NB4 (cell line): ENCODE results near the gene GRID2.

ENCODE experiments used
- DNase-seq: peaks from one replicate; pipeline ENCODE4 v3.0.0; 2010; ENCODE audit warnings: low read depth
- H3K4me3 ChIP-seq: one replicate; pipeline ENCODE4 v1.5.1; 2011; ENCODE audit warnings: mild to moderate bottlenecking, low read depth, low read length, moderate library complexity
- MYC ChIP-seq: IDR thresholded peaks from 2 replicates; pipeline ENCODE4 v1.6.1; 2011; ENCODE audit warnings: low read depth, low read length
- POLR2A ChIP-seq: IDR thresholded peaks from 2 replicates; pipeline ENCODE4 v1.6.1; 2011; ENCODE audit warnings: mild to moderate bottlenecking; ENCODE audit not compliant: insufficient read length; ENCODE audit errors: extremely low read depth
- TF ChIP-seq, protein P1 (sequence below): IDR thresholded peaks from one replicate; pipeline ENCODE4 v1.5.1; 2012; ENCODE audit warnings: low read depth, low read length
- TF ChIP-seq, protein P2 (sequence below): IDR thresholded peaks from 2 replicates; pipeline ENCODE4 v1.6.1; 2011; ENCODE audit warnings: low read depth, low read length

Gene GRID2

GRCh38 chr4:92261256-92261655 is 42.5 kb upstream of the GRID2 start:
- TF ChIP-seq, protein P1, sequence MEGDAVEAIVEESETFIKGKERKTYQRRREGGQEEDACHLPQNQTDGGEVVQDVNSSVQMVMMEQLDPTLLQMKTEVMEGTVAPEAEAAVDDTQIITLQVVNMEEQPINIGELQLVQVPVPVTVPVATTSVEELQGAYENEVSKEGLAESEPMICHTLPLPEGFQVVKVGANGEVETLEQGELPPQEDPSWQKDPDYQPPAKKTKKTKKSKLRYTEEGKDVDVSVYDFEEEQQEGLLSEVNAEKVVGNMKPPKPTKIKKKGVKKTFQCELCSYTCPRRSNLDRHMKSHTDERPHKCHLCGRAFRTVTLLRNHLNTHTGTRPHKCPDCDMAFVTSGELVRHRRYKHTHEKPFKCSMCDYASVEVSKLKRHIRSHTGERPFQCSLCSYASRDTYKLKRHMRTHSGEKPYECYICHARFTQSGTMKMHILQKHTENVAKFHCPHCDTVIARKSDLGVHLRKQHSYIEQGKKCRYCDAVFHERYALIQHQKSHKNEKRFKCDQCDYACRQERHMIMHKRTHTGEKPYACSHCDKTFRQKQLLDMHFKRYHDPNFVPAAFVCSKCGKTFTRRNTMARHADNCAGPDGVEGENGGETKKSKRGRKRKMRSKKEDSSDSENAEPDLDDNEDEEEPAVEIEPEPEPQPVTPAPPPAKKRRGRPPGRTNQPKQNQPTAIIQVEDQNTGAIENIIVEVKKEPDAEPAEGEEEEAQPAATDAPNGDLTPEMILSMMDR = no peak
- TF ChIP-seq POLR2A (no peak), MYC (no peak)
- no peak overlapping the region for H3K4me3 ChIP-seq
- DNase-seq = no peak

DNA sequence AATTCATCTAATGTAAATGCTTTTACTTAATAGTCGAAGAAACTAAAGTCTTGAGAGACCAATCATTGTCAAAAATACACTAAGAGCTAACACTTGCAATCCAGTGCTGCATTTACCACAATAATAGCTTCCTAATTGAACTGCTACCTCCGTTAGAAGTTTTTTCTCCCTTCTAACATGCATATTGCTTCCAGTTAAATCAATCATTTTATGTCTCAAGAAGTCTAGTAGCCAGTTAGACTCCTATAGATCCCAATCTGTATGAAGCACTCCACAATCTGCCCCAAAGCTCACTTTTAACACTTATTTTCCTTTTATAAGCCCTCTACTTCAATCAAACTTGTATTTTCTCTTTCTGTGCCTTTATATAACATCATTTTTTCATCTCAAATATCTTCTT is 41.4 kb upstream of the GRID2 start:
- DNase-seq = no peak
- H3K4me3 ChIP-seq = no peak overlapping the region
- TF ChIP-seq, protein P2, sequence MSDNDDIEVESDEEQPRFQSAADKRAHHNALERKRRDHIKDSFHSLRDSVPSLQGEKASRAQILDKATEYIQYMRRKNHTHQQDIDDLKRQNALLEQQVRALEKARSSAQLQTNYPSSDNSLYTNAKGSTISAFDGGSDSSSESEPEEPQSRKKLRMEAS = no peak
- TF ChIP-seq MYC = no peak
- no peak for TF ChIP-seq POLR2A
- TF ChIP-seq, protein P1 = no peak

- no peak overlapping the region for H3K4me3 ChIP-seq
- no peak for DNase-seq
- TF ChIP-seq, protein P1 = no peak
- TF ChIP-seq POLR2A (no peak), MYC (no peak)
- TF ChIP-seq, protein P2 = no peak
Measured at GRCh38 chr4:92263010-92263409, 40.8 kb upstream of the GRID2 start.

- H3K4me3 ChIP-seq = no peak overlapping the region
- TF ChIP-seq MYC (no peak), POLR2A (no peak)
- TF ChIP-seq, protein P2 = no peak
- TF ChIP-seq, protein P1 = no peak
- no peak for DNase-seq
Measured at GRCh38 chr4:92263575-92263974, 40.2 kb upstream of the GRID2 start.

DNA sequence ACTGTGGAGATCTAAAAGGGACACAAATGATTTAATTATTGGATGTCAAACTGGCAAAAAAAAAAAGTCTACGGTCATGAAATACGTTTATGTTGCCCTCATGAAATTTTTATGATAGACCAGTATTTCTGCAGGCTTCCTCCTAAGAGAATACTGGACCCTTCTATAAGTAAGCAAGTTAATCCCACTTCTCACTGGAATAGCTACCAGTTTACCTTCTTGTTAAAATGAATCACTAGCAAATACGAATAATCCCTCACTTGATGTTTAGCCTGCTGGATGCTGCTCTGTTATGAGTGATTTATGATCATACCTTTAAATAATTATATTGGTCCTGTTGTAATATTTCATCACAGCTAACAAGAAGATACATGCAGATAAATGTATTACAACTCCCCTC is 39.6 kb upstream of the GRID2 start:
- no peak overlapping the region for H3K4me3 ChIP-seq
- TF ChIP-seq, protein P2 = no peak
- TF ChIP-seq MYC = no peak
- TF ChIP-seq, protein P1 = no peak
- TF ChIP-seq POLR2A = no peak
- DNase-seq = no peak

DNA sequence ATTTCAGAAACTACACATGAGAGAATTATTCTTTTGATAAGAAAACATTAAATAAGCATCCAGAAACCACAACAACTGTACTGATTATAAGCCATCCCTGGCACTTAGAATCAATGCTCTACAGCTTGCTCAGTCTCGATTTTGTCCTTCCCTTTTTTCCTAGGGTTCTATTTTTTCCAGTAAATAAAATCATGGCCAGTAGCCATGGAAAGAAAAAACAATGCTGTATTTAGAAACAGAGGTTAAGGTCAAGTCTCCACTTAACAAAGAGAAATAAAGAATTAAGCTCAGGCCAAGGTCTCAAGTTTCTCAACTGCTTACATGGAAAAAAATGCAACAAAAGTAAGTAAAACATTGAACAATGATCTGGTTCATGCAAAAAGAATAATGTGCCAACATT is 38.7 kb upstream of the GRID2 start:
- H3K4me3 ChIP-seq = no peak overlapping the region
- no peak for DNase-seq
- TF ChIP-seq, protein P2 = no peak
- no peak for TF ChIP-seq MYC
- TF ChIP-seq, protein P1 = no peak
- TF ChIP-seq POLR2A = no peak
